Gastrocnemius medialis (tissue), 4 donors: ENCODE measurements around the gene PRB2. TPM values are rescaled to one million over a fixed set of nuclear protein-coding genes. Genes with fewer than 3 reads are reported as not detected.
"Not testable (repeated sequence)": the region's sequence is repeated elsewhere in the genome, so short reads cannot be mapped to it uniquely, and the experiment has no call there.

ENCODE experiments used
- ATAC-seq, 2 donors: fragments of 150-250 bp; one replicate each; pipeline ENCODE4 v1.9.1; 2016
- DNase-seq, 2 donors: peaks; one replicate each; pipeline ENCODE4 v3.0.0-alpha.2; 2019
- H3K27ac ChIP-seq, 4 donors: fragments of 200-600 bp; sonication (generic); 1 replicate in 1 of 4; 2 replicates in 3 of 4; pipeline ENCODE4 v1.5.1; 2016 to 2018; ENCODE audit warnings: mild to moderate bottlenecking in 2 of 4, moderate library complexity in 1 of 4
- H3K27me3 ChIP-seq, 3 donors: fragments of 200-600 bp; sonication (generic) in 2 of 3; 1 replicate in 1 of 3; 2 replicates in 2 of 3; pipeline versions ENCODE4 v1.5.1 to v1.6.0; 2016 to 2019; ENCODE audit warnings: mild to moderate bottlenecking in 1 of 3, moderate library complexity in 1 of 3
- H3K36me3 ChIP-seq, 2 donors: fragments of 200-600 bp; sonication (generic) in 1 of 2; one replicate each; pipeline ENCODE4 v1.5.1; 2017 to 2018
- H3K4me1 ChIP-seq, 2 donors: fragments of 200-600 bp; sonication (generic) in 1 of 2; one replicate each; pipeline ENCODE4 v1.5.1; 2016 to 2017; ENCODE audit warnings: mild to moderate bottlenecking in 2 of 2
- H3K4me3 ChIP-seq, 4 donors: fragments of 200-600 bp; sonication (generic) in 3 of 4; 1 replicate in 1 of 4; 2 replicates in 3 of 4; pipeline ENCODE4 v1.5.1; 2016 to 2019; ENCODE audit warnings: mild to moderate bottlenecking in 2 of 4
- H3K9me3 ChIP-seq, 3 donors: fragments of 200-600 bp; sonication (generic) in 2 of 3; 1 replicate in 1 of 3; 2 replicates in 2 of 3; pipeline ENCODE4 v1.5.1; 2016 to 2019
- CTCF ChIP-seq, 5 experiments: fragments of 450-650 bp in 3 of 5; fragments of 200-600 bp in 2 of 5; sonication (generic) in 2 of 5; IDR thresholded peaks in 4 of 5; conservative IDR thresholded peaks in 1 of 5; 1 replicate in 4 of 5; 2 replicates in 1 of 5; pipeline ENCODE4 v1.5.1; 2016 to 2019; ENCODE audit warnings: antibody characterized with exemption in 5 of 5, mild to moderate bottlenecking in 3 of 5, moderate library complexity in 3 of 5
- POLR2A ChIP-seq, 2 donors: fragments of 450-650 bp; IDR thresholded peaks; one replicate each; pipeline ENCODE4 v1.6.1; 2017; ENCODE audit warnings: antibody characterized with exemption in 2 of 2, mild to moderate bottlenecking in 2 of 2, moderate library complexity in 2 of 2
- in situ Hi-C, 4 donors: fragments of 200-750 bp; cut with MboI; loops; one replicate each; pipeline versions ENCODE4 v1.15.0 to v1.8.0; 2017; ENCODE audit warnings: low sequenced_read_pairs in 4 of 4
- intact Hi-C: fragments of 100-400 bp; cut with DNase I; formaldehyde crosslinking; loops from one replicate; pipeline ENCODE4 v1.15.1; 2023; ENCODE audit warnings: low total_unique reads
- total RNA-seq, 4 donors: library from RNA; depleted of rRNA; stranded (reverse); fragments of >200 nt; gene quantifications; one replicate each; pipeline versions ENCODE4 v1.1.0 to v1.2.3, GENCODE V29; 2016

PRB2 gene
- total RNA-seq, 4 donors from 2014 or later, result not detected

DNA sequence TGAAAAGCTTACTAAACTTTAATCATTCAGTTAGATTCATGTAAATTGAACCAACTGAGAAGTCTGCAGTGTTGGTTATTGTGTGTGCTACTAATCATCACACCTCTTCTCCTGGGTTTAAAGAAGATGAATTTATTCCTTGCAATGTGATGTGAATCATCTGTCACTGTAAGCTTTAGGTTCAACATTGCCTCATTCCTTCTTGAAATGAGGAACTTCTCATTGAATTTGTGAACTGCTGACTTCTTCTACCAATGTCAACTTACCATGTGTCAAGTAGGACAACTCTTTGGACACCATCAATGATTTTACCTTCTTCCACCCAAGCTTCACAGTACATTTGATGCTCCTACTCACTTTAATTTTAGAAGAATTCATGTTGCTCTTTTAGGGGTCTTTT, 17.4 kb upstream of the PRB2 start:
- no peaks in the 10 kb centered on the region for H3K27me3 ChIP-seq
- ATAC-seq, result no peak
- H3K4me1 ChIP-seq, result no peaks in the 10 kb centered on the region
- TF ChIP-seq POLR2A (IDR thresholded peaks at IDR 0.05), result no peak
- no peak for TF ChIP-seq CTCF (IDR thresholded peaks at IDR 0.05 in 4 of 5, conservative IDR thresholded peaks at IDR 0.05 in 1 of 5)
- H3K27ac ChIP-seq, result no peak overlapping the region
- H3K36me3 ChIP-seq, result no peaks in the 10 kb centered on the region
- in situ Hi-C loops (no loop called here), intact Hi-C loops (no loop called here)
- no peak overlapping the region for H3K4me3 ChIP-seq
- no peaks in the 10 kb centered on the region for H3K9me3 ChIP-seq
- no peak for DNase-seq

DNA sequence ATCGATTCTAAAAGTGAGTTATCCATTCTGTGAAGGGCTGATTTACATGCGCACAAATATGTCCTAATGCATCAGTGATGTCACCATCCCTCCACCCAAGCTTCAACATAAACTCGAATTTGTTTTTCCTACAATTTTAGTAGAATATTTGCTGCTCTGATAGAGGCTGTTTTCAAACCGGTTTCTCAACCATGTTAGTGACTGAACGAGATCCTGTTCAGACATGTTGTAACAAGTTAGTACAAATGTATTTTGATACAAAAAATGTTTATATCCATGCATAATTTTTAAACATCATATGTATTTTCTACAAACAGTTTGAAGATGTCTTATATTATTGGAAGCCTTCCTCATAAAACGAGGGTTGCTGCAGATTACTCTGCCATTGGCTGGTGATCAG, 12.7 kb upstream of the PRB2 start:
- H3K4me3 ChIP-seq, result no peak overlapping the region

DNA sequence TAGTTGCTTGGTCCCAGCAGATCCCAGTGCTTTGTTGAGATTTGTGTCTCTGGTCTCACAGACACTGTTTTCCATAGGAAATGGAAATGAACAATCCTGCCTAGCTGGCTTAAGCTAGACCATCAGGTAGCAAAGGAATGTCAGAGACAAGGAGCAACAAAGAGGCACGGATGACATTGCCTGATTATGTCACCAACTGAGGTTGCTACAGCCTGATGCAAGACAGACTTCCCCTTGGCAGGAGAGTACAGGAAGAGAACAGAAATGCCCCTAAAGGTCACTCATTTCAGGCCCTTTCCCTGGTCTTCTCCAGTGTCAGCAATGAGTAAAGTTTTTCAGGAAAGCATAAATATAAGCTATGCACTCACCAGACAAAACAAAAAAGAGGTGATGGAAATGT, 2.0 kb upstream of the PRB2 start:
- H3K4me3 ChIP-seq, result no peak overlapping the region
- no peak overlapping the region for H3K27ac ChIP-seq
- no peaks in the 10 kb centered on the region for H3K27me3 ChIP-seq
- no peak for ATAC-seq
- DNase-seq, result no peak
- no peaks in the 10 kb centered on the region for H3K9me3 ChIP-seq
- intact Hi-C loops, result no loop called here
- H3K4me1 ChIP-seq, result no peaks in the 10 kb centered on the region
- in situ Hi-C loops, result no loop called here
- no peak for TF ChIP-seq CTCF (IDR thresholded peaks at IDR 0.05 in 4 of 5, conservative IDR thresholded peaks at IDR 0.05 in 1 of 5)
- TF ChIP-seq POLR2A (IDR thresholded peaks at IDR 0.05), result no peak
- H3K36me3 ChIP-seq, result no peaks in the 10 kb centered on the region

More for the DNA sequence above, 12.7 kb upstream of the PRB2 start:
- no peak for TF ChIP-seq CTCF (IDR thresholded peaks at IDR 0.05 in 4 of 5, conservative IDR thresholded peaks at IDR 0.05 in 1 of 5)
- no peak for TF ChIP-seq POLR2A (IDR thresholded peaks at IDR 0.05)
- Histone ChIP-seq H3K9me3 (no peaks in the 10 kb centered on the region), H3K36me3 (no peaks in the 10 kb centered on the region), H3K27ac (no peak overlapping the region), H3K4me1 (no peaks in the 10 kb centered on the region), H3K27me3 (no peaks in the 10 kb centered on the region)
- ATAC-seq, result no peak
- intact Hi-C loops, result no loop called here
- DNase-seq, result no peak
- in situ Hi-C loops, result no loop called here

- H3K4me3 ChIP-seq, H3K4me1 ChIP-seq, H3K9me3 ChIP-seq, intact Hi-C loops, H3K27me3 ChIP-seq, ATAC-seq, H3K27ac ChIP-seq, in situ Hi-C loops, H3K36me3 ChIP-seq, DNase-seq: not testable (repeated sequence)
These were observed 3.9 kb downstream of the PRB2 start for GRCh38 chr12:11391456-11391855.

- H3K27me3 ChIP-seq, H3K36me3 ChIP-seq, DNase-seq, H3K9me3 ChIP-seq, H3K4me3 ChIP-seq, intact Hi-C loops, H3K4me1 ChIP-seq, H3K27ac ChIP-seq, ATAC-seq, in situ Hi-C loops: not testable (repeated sequence)
These were observed 17.9 kb downstream of the PRB2 start for GRCh38 chr12:11377420-11377819.

DNA sequence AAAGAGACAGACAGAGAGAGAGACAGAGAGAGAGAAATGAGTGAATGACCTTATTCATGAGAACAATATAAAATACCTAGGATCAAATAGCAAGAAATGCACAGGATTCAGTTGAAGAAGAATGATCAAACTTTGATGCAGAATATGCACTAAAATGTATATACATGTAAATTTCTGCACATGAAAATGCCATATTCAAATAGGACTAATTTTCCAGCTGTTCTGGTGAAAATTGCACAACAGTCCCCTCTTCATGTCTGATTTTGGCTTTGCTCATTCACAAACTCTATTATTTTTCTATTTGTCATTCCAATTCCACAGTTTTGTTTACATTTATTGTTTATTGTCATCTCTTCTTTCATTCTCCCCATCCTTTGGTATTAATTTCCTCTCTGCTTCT, 34.2 kb downstream of the PRB2 start:
- Histone ChIP-seq H3K36me3 (no peaks in the 10 kb centered on the region), H3K4me1 (no peaks in the 10 kb centered on the region), H3K4me3 (no peak overlapping the region), H3K27me3 (no peaks in the 10 kb centered on the region), H3K9me3 (no peaks in the 10 kb centered on the region), H3K27ac (no peak overlapping the region)
- TF ChIP-seq POLR2A (IDR thresholded peaks at IDR 0.05), result no peak
- no peak for TF ChIP-seq CTCF (IDR thresholded peaks at IDR 0.05 in 4 of 5, conservative IDR thresholded peaks at IDR 0.05 in 1 of 5)
- in situ Hi-C loops (no loop called here), intact Hi-C loops (no loop called here)
- DNase-seq (no peak), ATAC-seq (no peak)

DNA sequence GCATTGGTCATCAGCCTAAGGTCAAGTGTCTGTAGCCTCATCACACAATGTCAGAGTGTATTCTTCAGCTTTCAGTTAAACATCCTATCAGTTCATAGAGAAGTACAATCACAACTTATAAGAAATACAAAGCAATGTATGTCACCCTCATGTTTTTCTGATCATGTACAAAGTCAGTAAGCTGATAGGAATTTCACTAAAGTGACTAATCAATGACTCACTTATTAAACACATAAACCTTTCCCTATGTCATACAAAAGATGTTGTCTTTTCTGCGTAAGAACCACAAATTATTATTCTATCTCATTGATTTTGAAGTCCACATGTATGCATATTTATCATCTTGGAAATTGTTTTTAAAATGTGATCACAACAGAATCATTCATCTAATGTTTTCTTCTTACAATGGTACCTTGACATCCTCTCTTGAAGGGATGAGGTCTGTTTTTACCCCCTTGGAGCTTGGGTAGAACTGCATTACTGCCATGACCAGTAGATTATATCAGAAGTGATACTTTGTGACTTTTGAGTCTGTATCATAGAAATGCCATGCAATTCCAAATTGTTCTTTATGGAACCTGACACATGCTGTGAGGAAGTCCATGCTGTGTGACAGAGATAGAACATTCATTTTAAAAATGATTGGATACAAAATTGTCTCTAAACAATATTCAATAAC, 35.0 kb downstream of the PRB2 start:
- in situ Hi-C loops, H3K9me3 ChIP-seq, H3K36me3 ChIP-seq, H3K4me1 ChIP-seq, H3K4me3 ChIP-seq, H3K27me3 ChIP-seq, H3K27ac ChIP-seq, intact Hi-C loops, DNase-seq, ATAC-seq: not testable (repeated sequence)

DNA sequence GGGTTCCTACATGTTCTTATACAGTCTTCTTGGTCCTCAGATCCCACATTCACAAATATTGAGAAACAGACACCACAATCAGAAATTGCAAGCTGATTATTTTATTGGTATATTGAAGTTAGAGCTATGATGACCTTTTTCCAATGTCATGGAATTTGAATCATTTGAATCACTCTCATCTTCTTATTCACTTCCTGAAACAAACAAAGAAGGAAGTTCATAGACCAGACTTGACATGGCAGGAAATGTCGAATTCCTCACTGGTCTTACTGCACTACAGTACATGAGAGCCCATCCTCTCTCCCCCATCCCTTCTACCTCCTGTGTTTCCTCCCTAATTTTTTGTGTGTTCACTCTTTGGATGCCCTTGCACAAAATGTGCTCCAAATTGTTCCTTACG, 43.6 kb downstream of the PRB2 start:
- H3K4me1 ChIP-seq, H3K36me3 ChIP-seq, intact Hi-C loops, in situ Hi-C loops, ATAC-seq, H3K9me3 ChIP-seq, H3K27me3 ChIP-seq, DNase-seq, H3K4me3 ChIP-seq, H3K27ac ChIP-seq: not testable (repeated sequence)
